ENCODE results near the gene PKP1.

PKP1 gene

GRCh38 chr1:201265756-201266155 lies 17.6 kb upstream of the PKP1 start:
- DNase-seq (ENCODE audit: low read depth, low spot score): no peak
- CTCF ChIA-PET: interaction anchor here (0.9 to 8.2 kb wide), 7 partner anchors 13 to 141 kb away, joined by 3 to 82 read pairs (median 20); no protein-coding TSS in a partner anchor
- POLR2A ChIA-PET: no interaction called here
- TF ChIP-seq, protein P1, sequence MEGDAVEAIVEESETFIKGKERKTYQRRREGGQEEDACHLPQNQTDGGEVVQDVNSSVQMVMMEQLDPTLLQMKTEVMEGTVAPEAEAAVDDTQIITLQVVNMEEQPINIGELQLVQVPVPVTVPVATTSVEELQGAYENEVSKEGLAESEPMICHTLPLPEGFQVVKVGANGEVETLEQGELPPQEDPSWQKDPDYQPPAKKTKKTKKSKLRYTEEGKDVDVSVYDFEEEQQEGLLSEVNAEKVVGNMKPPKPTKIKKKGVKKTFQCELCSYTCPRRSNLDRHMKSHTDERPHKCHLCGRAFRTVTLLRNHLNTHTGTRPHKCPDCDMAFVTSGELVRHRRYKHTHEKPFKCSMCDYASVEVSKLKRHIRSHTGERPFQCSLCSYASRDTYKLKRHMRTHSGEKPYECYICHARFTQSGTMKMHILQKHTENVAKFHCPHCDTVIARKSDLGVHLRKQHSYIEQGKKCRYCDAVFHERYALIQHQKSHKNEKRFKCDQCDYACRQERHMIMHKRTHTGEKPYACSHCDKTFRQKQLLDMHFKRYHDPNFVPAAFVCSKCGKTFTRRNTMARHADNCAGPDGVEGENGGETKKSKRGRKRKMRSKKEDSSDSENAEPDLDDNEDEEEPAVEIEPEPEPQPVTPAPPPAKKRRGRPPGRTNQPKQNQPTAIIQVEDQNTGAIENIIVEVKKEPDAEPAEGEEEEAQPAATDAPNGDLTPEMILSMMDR (IDR thresholded peaks at IDR 0.05; ENCODE audit: insufficient read depth, low read length, missing control alignments): no peak
- no peak overlapping the region for H3K4me3 ChIP-seq (ENCODE audit: low read depth, low read length)

- TF ChIP-seq, protein P1 (IDR thresholded peaks at IDR 0.05; ENCODE audit: insufficient read depth, low read length, missing control alignments): no peak
- ChIA-PET POLR2A (no interaction called here), CTCF (interaction anchor here (0.8 to 8.2 kb wide), 9 partner anchors 13 to 143 kb away, joined by 3 to 82 read pairs (median 5); no protein-coding TSS in a partner anchor)
- H3K4me3 ChIP-seq (ENCODE audit: low read depth, low read length): no peak overlapping the region
- no peak for DNase-seq (ENCODE audit: low read depth, low spot score)
Measured at GRCh38 chr1:201266276-201266675, 17.0 kb upstream of the PKP1 start.

- ChIA-PET POLR2A (no interaction called here), CTCF (interaction anchor here (0.8 to 8.2 kb wide), 9 partner anchors 14 to 142 kb away, joined by 3 to 82 read pairs (median 5); no protein-coding TSS in a partner anchor)
- TF ChIP-seq, protein P1 (IDR thresholded peaks at IDR 0.05; ENCODE audit: insufficient read depth, low read length, missing control alignments): no peak
- DNase-seq (ENCODE audit: low read depth, low spot score): peak; percentile 81
- H3K4me3 ChIP-seq (ENCODE audit: low read depth, low read length): no peak overlapping the region
Measured at GRCh38 chr1:201266774-201267173, 16.5 kb upstream of the PKP1 start.

DNA sequence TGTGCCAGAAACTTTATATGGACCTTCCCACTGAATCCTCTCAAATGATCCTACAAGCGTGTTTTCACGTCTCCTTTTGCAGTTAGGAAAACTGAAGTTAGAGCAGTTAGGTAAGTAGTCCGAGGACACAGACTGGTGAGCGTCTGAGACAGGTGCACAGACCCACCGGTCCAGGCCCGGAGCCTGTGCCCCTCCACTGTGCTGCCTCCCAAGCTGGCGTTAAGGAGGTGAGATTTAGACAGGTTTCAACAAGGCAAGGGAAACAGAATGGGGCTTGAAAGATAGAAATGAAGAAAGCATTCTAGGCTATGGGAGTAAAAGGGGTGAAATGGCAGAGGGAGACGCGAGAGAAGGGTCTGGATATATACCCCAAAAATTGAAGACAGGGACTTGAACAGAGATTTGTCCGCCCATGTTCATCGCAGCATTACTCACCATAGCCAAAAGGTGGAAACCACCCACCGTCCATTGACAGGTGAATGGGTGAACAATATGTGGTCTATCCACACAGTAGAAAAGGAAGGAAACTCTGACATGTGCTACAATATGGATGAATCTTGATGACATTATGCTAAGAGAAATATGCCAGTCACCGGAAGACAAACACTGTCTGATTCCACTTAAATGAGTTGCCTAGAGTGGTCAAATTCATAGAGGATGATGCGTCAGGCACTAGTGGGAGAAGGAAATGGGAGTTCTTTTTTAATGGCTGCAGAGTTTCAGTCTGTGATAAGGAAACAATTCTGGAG lies 15.7 kb upstream of the PKP1 start:
- TF ChIP-seq, protein P1 (IDR thresholded peaks at IDR 0.05; ENCODE audit: insufficient read depth, low read length, missing control alignments): no peak
- peak; percentile 46 for DNase-seq (ENCODE audit: low read depth, low spot score)
- no peak overlapping the region for H3K4me3 ChIP-seq (ENCODE audit: low read depth, low read length)
- ChIA-PET POLR2A (no interaction called here), CTCF (interaction anchor here (0.7 to 8.2 kb wide), 6 partner anchors 14 to 142 kb away, joined by 3 to 82 read pairs (median 27); no protein-coding TSS in a partner anchor)

DNA sequence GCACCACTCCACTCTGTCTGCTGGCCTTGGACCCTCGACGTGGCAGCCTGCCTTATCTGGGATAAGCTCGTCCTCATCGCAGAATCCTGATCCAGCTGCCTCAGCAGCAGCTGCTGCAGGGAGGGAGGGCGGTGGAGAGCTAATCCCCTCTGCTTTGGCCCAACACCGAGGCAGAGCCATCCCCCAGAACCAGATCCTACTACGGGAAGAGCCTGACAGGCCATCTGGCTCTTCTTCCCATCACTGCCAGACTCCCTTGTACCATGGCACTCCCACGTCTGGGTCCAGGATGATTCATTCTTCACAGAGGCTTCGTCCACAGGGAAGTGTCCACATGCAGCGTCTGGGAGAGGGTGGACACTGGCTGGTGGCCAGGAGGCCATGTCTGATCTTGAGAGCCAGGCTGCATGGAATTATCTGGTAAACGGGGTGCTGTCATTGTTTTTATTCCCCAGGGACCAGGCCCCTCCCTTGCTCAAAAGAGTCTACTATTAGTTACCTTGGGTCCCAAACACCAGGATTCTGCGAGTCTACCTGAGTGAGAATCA lies 14.6 kb upstream of the PKP1 start:
- CTCF ChIA-PET: interaction anchor here (0.7 to 8.2 kb wide), 6 partner anchors 14 to 141 kb away, joined by 3 to 51 read pairs (median 4); no protein-coding TSS in a partner anchor
- TF ChIP-seq, protein P1 (IDR thresholded peaks at IDR 0.05; ENCODE audit: insufficient read depth, low read length, missing control alignments): no peak
- POLR2A ChIA-PET: no interaction called here
- peak; percentile 38 for DNase-seq (ENCODE audit: low read depth, low spot score)
- H3K4me3 ChIP-seq (ENCODE audit: low read depth, low read length): no peak overlapping the region

GRCh38 chr1:201269281-201269680 lies 14.0 kb upstream of the PKP1 start:
- CTCF ChIA-PET: interaction anchor here (0.7 to 8.2 kb wide), 5 partner anchors 15 to 178 kb away, joined by 3 to 51 read pairs (median 4); no protein-coding TSS in a partner anchor
- TF ChIP-seq, protein P1 (IDR thresholded peaks at IDR 0.05; ENCODE audit: insufficient read depth, low read length, missing control alignments): no peak
- POLR2A ChIA-PET: no interaction called here
- H3K4me3 ChIP-seq (ENCODE audit: low read depth, low read length): no peak overlapping the region
- no peak for DNase-seq (ENCODE audit: low read depth, low spot score)

Data from AG04449 (cell line).